ENCODE data around the gene S100A11. TPM values are rescaled to one million over a fixed set of nuclear protein-coding genes. Genes with fewer than 3 reads are reported as not detected.
"Not testable (repeated sequence)": the region's sequence is repeated elsewhere in the genome, so short reads cannot be mapped to it uniquely, and the experiment has no call there.

The S100A11 gene
- polyA plus RNA-seq (2013, experiment 1 of 2): 260 TPM
- 289 TPM for polyA plus RNA-seq (2013, experiment 2 of 2)

GRCh38 chr1:152036267-152037216 is at the start of gene S100A11:
TSS of gene S100A11 (minus strand) at chr1:152037004. CDS start at chr1:152036915, 89 bp downstream.
- WGBS: under 1% methylated on average over 52 of the region's 53 CpGs
- peak within 1 kb of the TSS; percentile 68 for H3K9ac ChIP-seq (ENCODE audit: low read depth, low read length)
- H3K4me3 ChIP-seq (ENCODE audit: low read length): peak within 1 kb of the TSS; percentile 80
- H3K9me3 ChIP-seq (ENCODE audit: insufficient read depth, low read depth, low read length): no peaks in the 10 kb centered on the region
- peaks cover 28% of the 10 kb centered on the region for H3K36me3 ChIP-seq (ENCODE audit: insufficient read depth, low read length)
- peaks cover 20% of the 10 kb centered on the region for H3K4me1 ChIP-seq (ENCODE audit: insufficient read depth, low read length)
- H3K27me3 ChIP-seq (ENCODE audit: insufficient read depth, low read length): peaks cover 21% of the 10 kb centered on the region
- H3K27ac ChIP-seq (ENCODE audit: low read depth, low read length): peak within 1 kb of the TSS; percentile 20; the same call in 1 of the 2 replicates

- Histone ChIP-seq H3K36me3 (ENCODE audit: insufficient read depth, low read length) (no peaks in the 10 kb centered on the region), H3K9ac (ENCODE audit: low read depth, low read length) (no peak overlapping the region), H3K4me3 (ENCODE audit: low read length) (no peak overlapping the region), H3K27ac (ENCODE audit: low read depth, low read length) (no peak overlapping the region), H3K27me3 (ENCODE audit: insufficient read depth, low read length) (no peaks in the 10 kb centered on the region; the same call in 1 of the 2 replicates), H3K9me3 (ENCODE audit: insufficient read depth, low read depth, low read length) (peaks cover 4% of the 10 kb centered on the region; the same call in 1 of the 2 replicates), H3K4me1 (ENCODE audit: insufficient read depth, low read length) (no peaks in the 10 kb centered on the region)
- 25% methylated on average over 1 of the region's 1 CpG for WGBS
Measured at GRCh38 chr1:152084853-152085252, 48.0 kb upstream of the S100A11 start.

GRCh38 chr1:152081026-152081425 is 44.2 kb upstream of the S100A11 start:
- H3K9me3 ChIP-seq (ENCODE audit: insufficient read depth, low read depth, low read length); H3K9ac ChIP-seq (ENCODE audit: low read depth, low read length); H3K27ac ChIP-seq (ENCODE audit: low read depth, low read length); H3K36me3 ChIP-seq (ENCODE audit: insufficient read depth, low read length); H3K4me3 ChIP-seq (ENCODE audit: low read length); H3K27me3 ChIP-seq (ENCODE audit: insufficient read depth, low read length); H3K4me1 ChIP-seq (ENCODE audit: insufficient read depth, low read length): not testable (repeated sequence)
- 90% methylated on average over 16 of the region's 17 CpGs for WGBS

GRCh38 chr1:152080494-152080893 is 43.7 kb upstream of the S100A11 start:
- not testable (repeated sequence) for H3K9me3 ChIP-seq (ENCODE audit: insufficient read depth, low read depth, low read length); H3K36me3 ChIP-seq (ENCODE audit: insufficient read depth, low read length); H3K27ac ChIP-seq (ENCODE audit: low read depth, low read length); H3K4me1 ChIP-seq (ENCODE audit: insufficient read depth, low read length); H3K9ac ChIP-seq (ENCODE audit: low read depth, low read length); H3K4me3 ChIP-seq (ENCODE audit: low read length); H3K27me3 ChIP-seq (ENCODE audit: insufficient read depth, low read length)
- WGBS: 87% methylated on average over 17 of the region's 17 CpGs

GRCh38 chr1:152078831-152079441 is 42.1 kb upstream of the S100A11 start:
- H3K36me3 ChIP-seq (ENCODE audit: insufficient read depth, low read length): no peaks in the 10 kb centered on the region
- H3K9me3 ChIP-seq (ENCODE audit: insufficient read depth, low read depth, low read length): peaks cover 4% of the 10 kb centered on the region
- peaks cover 4% of the 10 kb centered on the region; the same call in 1 of the 2 replicates for H3K27me3 ChIP-seq (ENCODE audit: insufficient read depth, low read length)
- H3K4me3 ChIP-seq (ENCODE audit: low read length): no peak overlapping the region
- H3K9ac ChIP-seq (ENCODE audit: low read depth, low read length): no peak overlapping the region
- WGBS: 82% methylated on average over 24 of the region's 24 CpGs
- H3K4me1 ChIP-seq (ENCODE audit: insufficient read depth, low read length): no peaks in the 10 kb centered on the region
- H3K27ac ChIP-seq (ENCODE audit: low read depth, low read length): no peak overlapping the region

GRCh38 chr1:152072311-152072710 is 35.5 kb upstream of the S100A11 start:
- H3K27ac ChIP-seq (ENCODE audit: low read depth, low read length): no peak overlapping the region
- WGBS: 72% methylated on average over 3 of the region's 3 CpGs
- no peak overlapping the region for H3K4me3 ChIP-seq (ENCODE audit: low read length)
- H3K4me1 ChIP-seq (ENCODE audit: insufficient read depth, low read length): peaks cover 14% of the 10 kb centered on the region
- peaks cover 4% of the 10 kb centered on the region; the same call in 1 of the 2 replicates for H3K27me3 ChIP-seq (ENCODE audit: insufficient read depth, low read length)
- no peak overlapping the region for H3K9ac ChIP-seq (ENCODE audit: low read depth, low read length)
- H3K36me3 ChIP-seq (ENCODE audit: insufficient read depth, low read length): no peaks in the 10 kb centered on the region
- H3K9me3 ChIP-seq (ENCODE audit: insufficient read depth, low read depth, low read length): no peaks in the 10 kb centered on the region

- Histone ChIP-seq H3K4me3 (ENCODE audit: low read length) (no peak overlapping the region), H3K9ac (ENCODE audit: low read depth, low read length) (no peak overlapping the region), H3K4me1 (ENCODE audit: insufficient read depth, low read length) (peaks cover 14% of the 10 kb centered on the region), H3K27me3 (ENCODE audit: insufficient read depth, low read length) (peaks cover 4% of the 10 kb centered on the region; the same call in 1 of the 2 replicates), H3K36me3 (ENCODE audit: insufficient read depth, low read length) (no peaks in the 10 kb centered on the region), H3K9me3 (ENCODE audit: insufficient read depth, low read depth, low read length) (no peaks in the 10 kb centered on the region), H3K27ac (ENCODE audit: low read depth, low read length) (no peak overlapping the region)
- WGBS: 78% methylated on average over 3 of the region's 3 CpGs
Measured at GRCh38 chr1:152071123-152071522, 34.3 kb upstream of the S100A11 start.

- WGBS: 19% methylated on average over 1 of the region's 1 CpG
- no peak overlapping the region for H3K9ac ChIP-seq (ENCODE audit: low read depth, low read length)
Measured at GRCh38 chr1:152067929-152068328, 31.1 kb upstream of the S100A11 start.

GRCh38 chr1:152067150-152067549 is 30.3 kb upstream of the S100A11 start:
- Histone ChIP-seq H3K27me3 (ENCODE audit: insufficient read depth, low read length) (no peaks in the 10 kb centered on the region), H3K27ac (ENCODE audit: low read depth, low read length) (no peak overlapping the region)

More at GRCh38 chr1:152067929-152068328, 31.1 kb upstream of the S100A11 start:
- no peaks in the 10 kb centered on the region for H3K9me3 ChIP-seq (ENCODE audit: insufficient read depth, low read depth, low read length)
- H3K4me3 ChIP-seq (ENCODE audit: low read length): no peak overlapping the region
- no peaks in the 10 kb centered on the region for H3K27me3 ChIP-seq (ENCODE audit: insufficient read depth, low read length)
- H3K27ac ChIP-seq (ENCODE audit: low read depth, low read length): no peak overlapping the region
- H3K36me3 ChIP-seq (ENCODE audit: insufficient read depth, low read length): no peaks in the 10 kb centered on the region
- peaks cover 14% of the 10 kb centered on the region for H3K4me1 ChIP-seq (ENCODE audit: insufficient read depth, low read length)

GRCh38 chr1:152061952-152062351 is 25.1 kb upstream of the S100A11 start:
- H3K4me3 ChIP-seq (ENCODE audit: low read length): no peak overlapping the region
- H3K27me3 ChIP-seq (ENCODE audit: insufficient read depth, low read length): peaks cover 12% of the 10 kb centered on the region
- H3K4me1 ChIP-seq (ENCODE audit: insufficient read depth, low read length): no peaks in the 10 kb centered on the region
- H3K36me3 ChIP-seq (ENCODE audit: insufficient read depth, low read length): no peaks in the 10 kb centered on the region
- no peak overlapping the region for H3K27ac ChIP-seq (ENCODE audit: low read depth, low read length)
- no peak overlapping the region for H3K9ac ChIP-seq (ENCODE audit: low read depth, low read length)
- peaks cover 6% of the 10 kb centered on the region for H3K9me3 ChIP-seq (ENCODE audit: insufficient read depth, low read depth, low read length)

More at GRCh38 chr1:152067150-152067549, 30.3 kb upstream of the S100A11 start:
- Histone ChIP-seq H3K4me3 (ENCODE audit: low read length) (no peak overlapping the region), H3K36me3 (ENCODE audit: insufficient read depth, low read length) (no peaks in the 10 kb centered on the region), H3K4me1 (ENCODE audit: insufficient read depth, low read length) (peaks cover 14% of the 10 kb centered on the region), H3K9ac (ENCODE audit: low read depth, low read length) (no peak overlapping the region), H3K9me3 (ENCODE audit: insufficient read depth, low read depth, low read length) (no peaks in the 10 kb centered on the region)

GRCh38 chr1:152053375-152053774 is 16.6 kb upstream of the S100A11 start:
- 88% methylated on average over 13 of the region's 13 CpGs for WGBS
- Histone ChIP-seq H3K27me3 (ENCODE audit: insufficient read depth, low read length) (peaks cover 23% of the 10 kb centered on the region), H3K27ac (ENCODE audit: low read depth, low read length) (no peak overlapping the region), H3K9ac (ENCODE audit: low read depth, low read length) (no peak overlapping the region), H3K9me3 (ENCODE audit: insufficient read depth, low read depth, low read length) (no peaks in the 10 kb centered on the region), H3K36me3 (ENCODE audit: insufficient read depth, low read length) (no peaks in the 10 kb centered on the region), H3K4me3 (ENCODE audit: low read length) (no peak overlapping the region), H3K4me1 (ENCODE audit: insufficient read depth, low read length) (peaks cover 8% of the 10 kb centered on the region)
